Vagina (tissue), 2 donors: Measurements from ENCODE around the gene SLC2A6.

Experiments used
- CTCF ChIP-seq, 3 experiments: fragments of 450-650 bp in 2 of 3; fragments of 200-600 bp in 1 of 3; sonication (generic) in 1 of 3; IDR thresholded peaks; one replicate each; pipeline ENCODE4 v1.5.1; 2017 to 2019; ENCODE audit warnings: antibody characterized with exemption in 3 of 3, mild to moderate bottlenecking in 2 of 3, moderate library complexity in 2 of 3
- POLR2A ChIP-seq, 2 donors: fragments of 450-650 bp; IDR thresholded peaks; one replicate each; pipeline ENCODE4 v1.6.1; 2017; ENCODE audit warnings: antibody characterized with exemption in 2 of 2, mild to moderate bottlenecking in 2 of 2, moderate library complexity in 2 of 2

GRCh38 chr9:133484671-133485437 lies 6.0 kb upstream of the SLC2A6 start:
- no peak for TF ChIP-seq CTCF (IDR thresholded peaks at IDR 0.05)
- no peak for TF ChIP-seq POLR2A (IDR thresholded peaks at IDR 0.05)
